ENCODE results near the gene BABAM1. TPM values are rescaled to one million over a fixed set of nuclear protein-coding genes. Genes with fewer than 3 reads are reported as not detected.

BABAM1 gene
- 79.2 TPM for total RNA-seq

DNA sequence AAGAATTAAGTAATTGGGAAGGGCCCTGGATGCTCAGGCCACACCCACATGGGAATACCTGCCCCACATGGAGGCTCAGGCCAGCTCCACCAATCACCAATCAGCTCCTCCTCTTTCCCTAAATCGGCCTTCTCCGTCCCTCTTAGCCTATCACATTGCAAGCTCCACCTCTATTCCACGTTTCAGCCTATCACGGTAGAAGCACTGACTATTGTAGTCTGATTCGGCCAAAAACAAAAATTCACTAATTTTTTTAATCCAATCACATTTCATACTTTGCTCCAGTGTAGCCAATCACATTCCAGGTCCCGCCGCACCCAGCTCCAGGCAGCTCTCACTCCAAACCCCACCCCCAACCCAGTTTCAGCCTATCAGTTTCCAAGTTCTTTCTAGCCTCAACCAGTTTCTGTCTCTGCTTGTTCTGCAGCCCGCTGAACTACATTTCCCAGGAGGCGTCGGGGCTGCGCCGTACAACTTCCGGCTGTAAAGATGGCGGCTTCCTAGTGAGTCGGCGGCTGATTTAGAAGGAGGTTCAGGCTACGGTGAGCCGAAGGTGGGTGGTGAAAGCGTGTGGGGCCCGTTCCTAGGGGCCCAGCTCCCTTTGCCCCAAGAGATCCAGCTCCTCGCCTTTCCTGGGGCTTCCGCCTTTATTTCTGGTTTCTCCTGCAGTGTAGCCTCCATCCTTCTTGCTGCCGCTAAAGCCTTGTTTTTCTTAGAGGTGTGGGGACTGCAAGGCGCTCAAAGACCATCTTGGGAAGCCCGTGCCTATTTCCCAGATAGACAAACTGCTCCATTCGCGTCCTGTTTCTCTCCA lies at the start of gene BABAM1:
BABAM1 (plus strand) TSS at position 469 of the 814 bp plus-strand sequence. CDS start 1,364 bp downstream, outside the sequence.
- DNase-seq (ENCODE audit: low read depth in 2 of 3, low spot score in 2 of 3), result peak; percentile 78 to 99 (median 98)

- no peak for DNase-seq (ENCODE audit: low read depth in 2 of 3, low spot score in 2 of 3)
Observed at GRCh38 chr19:17219286-17219685, 48.0 kb upstream of the BABAM1 start.

DNA sequence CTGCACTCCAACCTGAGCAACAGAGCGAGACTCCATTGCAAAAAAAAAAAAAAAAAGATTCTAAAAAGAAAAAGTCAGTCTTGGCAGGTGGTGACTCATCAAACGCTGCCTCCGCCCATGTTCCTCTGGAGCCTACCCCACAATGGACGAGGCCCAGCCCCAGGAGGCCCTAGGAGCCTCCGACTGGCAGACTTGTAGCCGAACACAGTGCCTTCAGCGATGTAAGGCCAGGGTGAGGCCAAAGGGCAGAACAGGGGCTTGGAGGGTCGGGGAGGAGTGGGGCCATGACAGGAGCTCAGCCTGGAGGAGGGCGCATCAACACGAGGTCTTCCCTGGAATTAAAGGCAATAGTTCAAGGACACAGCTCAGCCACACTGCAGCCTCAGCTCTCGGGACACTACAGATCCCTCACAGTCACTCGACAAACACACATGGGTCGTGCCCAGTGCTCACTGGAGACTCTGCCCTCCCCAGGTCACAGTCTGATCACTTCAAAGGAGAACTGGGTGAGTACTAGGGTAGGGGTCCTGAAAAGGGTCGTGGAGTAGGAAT lies 47.0 kb upstream of the BABAM1 start:
- DNase-seq (ENCODE audit: low read depth in 2 of 3, low spot score in 2 of 3), result peak in 2 of 3 donors; percentile 42 to 56

DNA sequence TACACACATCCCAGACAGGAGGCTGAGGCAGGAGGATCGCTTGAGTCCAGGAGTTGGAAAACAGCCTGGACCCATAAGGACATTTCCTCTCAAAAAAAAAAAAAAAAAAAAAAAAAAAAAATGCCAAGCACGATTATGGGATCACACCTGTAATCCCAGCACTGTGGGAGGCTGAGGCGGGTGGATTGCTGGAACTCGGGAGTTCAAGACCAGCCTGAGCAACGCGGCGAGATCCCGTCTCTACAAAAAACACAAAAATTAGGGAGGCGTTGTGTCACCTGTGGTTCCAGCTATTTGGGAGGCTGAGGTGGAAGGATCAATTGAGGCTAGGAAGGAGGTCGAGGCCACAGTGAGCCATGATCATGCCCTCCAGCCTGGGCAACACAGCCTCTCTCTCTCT lies 42.2 kb upstream of the BABAM1 start:
- DNase-seq (ENCODE audit: low read depth in 2 of 3, low spot score in 2 of 3), result no peak

DNA sequence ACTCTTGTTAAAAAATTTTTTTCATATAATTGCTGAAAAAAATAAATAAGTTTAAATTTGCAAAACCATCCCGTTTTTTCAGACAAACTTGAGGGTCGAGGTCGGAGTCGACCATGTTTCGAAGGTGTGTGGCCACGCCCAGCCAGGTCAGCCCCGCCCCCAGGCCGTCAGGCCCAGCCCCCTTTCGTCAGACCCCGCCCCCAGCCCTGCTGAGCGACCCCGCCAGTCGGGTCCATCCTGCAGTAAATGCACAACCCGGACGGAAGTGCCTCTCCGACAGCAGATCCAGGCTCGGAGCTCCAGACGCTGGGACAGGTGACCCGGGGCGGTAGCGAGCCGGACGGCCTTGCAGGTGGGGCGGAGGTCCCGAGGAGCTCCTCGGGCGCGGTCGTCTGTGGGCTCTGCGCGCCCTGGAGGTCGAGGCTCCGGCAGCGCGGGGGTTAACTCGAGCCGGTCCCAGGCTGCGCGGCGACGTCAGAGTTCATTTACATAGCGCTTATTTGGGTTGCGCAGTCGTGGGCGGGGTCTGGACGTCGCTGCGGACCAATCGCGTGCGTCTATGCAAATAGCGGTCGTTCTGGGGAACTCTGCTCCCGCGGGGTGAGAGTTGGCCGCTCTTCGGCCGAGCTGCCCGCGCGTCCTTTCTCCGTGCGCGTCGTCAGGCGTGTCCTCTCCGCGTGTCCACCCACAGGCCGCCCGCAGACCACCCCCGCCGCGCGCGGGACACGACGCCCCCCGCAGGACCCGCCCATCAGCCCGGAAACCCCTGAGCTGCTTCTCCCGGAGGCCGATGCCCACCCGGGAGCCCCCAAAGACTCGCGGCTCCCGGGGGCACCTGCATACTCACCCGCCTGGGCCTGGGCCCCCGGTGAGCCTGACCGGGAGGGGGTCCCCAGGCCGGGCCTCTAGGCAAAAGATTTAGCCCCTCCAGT lies 41.0 kb upstream of the BABAM1 start, which contains the start of gene OCEL1:
OCEL1 (plus strand) TSS at position 225 of the 932 bp plus-strand sequence; CDS start at position 247, 22 bp downstream.
- DNase-seq (ENCODE audit: low read depth in 2 of 3, low spot score in 2 of 3), result peak; percentile 94 to 98 (median 98)

DNA sequence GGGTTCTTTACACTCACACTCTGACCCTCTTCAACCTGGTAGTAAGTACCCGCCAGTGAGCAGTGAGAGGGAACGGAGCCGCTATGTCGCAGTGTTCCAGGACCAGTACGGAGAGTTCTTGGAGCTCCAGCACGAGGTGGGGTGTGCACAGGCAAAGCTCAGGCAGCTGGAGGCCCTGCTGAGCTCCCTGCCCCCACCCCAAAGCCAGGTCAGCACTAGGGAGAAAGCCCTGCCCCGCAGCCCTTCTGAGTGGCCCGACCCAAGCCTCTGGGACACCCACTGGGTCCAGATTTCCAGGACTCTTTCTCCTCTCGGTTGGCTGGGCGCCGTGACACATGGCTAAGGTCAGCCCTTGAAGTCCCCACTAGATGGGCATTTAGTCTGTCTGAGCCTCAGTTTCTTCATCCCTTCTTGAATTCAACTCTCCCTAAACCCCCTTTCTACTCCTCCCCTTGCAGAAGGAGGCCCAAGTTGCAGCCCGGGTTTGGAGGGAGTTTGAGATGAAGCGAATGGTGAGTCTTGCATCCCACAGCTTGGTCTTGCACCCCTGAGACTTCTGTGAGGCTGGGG lies 39.4 kb upstream of the BABAM1 start:
- no peak for DNase-seq (ENCODE audit: low read depth in 2 of 3, low spot score in 2 of 3)

GRCh38 chr19:17229890-17230289 lies 37.4 kb upstream of the BABAM1 start:
- DNase-seq (ENCODE audit: low read depth in 2 of 3, low spot score in 2 of 3), result no peak

DNA sequence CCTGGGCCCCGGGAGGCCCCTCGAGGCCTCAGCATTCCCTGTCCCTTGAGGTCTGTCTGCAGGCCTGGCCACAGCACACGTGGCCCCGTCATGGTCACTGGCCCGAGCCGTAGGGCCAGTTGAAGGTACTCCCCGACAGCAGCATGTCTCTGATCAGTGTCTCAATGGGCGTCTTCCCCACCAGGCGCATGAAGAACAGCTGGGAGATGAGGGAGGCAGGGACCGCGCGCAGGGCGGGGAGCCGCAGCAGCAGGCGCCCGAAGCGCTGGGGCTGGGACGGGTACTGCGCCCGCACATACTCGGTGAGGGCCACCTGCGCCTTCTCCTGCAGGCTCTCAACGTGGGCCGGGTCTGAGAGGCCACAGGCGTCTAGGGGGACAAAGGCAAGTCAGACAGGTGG lies 35.0 kb upstream of the BABAM1 start:
- no peak for DNase-seq (ENCODE audit: low read depth in 2 of 3, low spot score in 2 of 3)

DNA sequence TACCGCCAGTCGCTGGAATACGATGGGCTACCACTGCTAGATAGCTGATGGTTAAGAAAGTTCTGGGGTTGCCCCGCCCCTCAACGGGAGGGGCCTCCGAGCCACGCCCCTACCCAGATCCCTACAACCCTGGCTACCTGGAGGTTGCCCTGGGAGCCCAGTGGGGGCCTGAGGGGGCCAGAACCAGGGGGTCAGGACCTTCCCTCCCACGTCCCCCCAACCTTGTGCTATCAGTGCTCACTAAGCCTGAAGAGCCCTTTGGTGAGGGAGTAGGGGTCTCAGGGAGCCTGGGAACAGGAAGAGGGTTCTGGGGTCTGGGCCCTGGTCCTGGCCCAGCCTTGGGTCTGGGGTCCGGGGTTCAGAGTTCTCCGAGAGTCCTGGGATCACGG lies 32.3 kb upstream of the BABAM1 start:
- DNase-seq (ENCODE audit: low read depth in 2 of 3, low spot score in 2 of 3), result peak in 2 of 3 donors; percentile 46 to 55

- DNase-seq (ENCODE audit: low read depth in 2 of 3, low spot score in 2 of 3), result peak; percentile 68 to 83 (median 71)
Observed at GRCh38 chr19:17235300-17235970, 31.8 kb upstream of the BABAM1 start.

GRCh38 chr19:17235971-17236777 lies 31.1 kb upstream of the BABAM1 start:
- no peak for DNase-seq (ENCODE audit: low read depth in 2 of 3, low spot score in 2 of 3)

DNA sequence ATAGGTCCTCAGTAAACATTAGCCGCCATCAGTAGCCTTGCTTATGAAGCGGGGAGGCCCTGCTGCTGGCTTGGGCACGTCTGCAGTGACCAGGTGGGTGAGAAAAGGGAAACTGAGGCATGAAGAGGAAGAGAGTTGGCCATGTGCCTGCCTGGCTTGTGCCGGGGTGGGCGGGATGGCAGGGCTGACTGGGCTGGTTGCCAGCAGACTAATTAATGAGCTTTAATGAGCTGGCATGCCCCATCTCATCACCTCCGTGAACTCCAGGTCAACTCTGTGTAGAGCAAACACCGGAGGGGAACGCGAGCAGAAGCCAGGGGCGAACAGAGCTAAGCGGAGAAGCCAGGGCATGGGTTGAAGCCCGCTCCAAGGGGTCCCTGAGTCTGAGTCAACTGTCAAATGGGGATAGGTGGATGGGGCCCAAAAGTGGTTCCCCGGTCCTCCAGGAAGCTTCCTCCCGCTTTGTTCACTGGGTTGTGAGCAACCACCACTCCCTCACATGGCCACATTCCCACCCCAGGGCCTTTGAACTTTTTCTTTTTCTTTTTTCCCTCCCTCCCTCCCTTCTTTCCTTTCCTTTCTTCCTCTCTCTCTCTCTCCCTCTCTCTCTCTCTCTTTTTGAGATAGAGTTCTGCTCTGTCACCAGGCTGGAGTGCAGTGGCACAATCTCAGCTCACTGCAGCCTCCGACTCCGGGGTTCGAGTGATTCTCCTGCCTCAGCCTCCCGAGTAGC lies 30.3 kb upstream of the BABAM1 start:
- DNase-seq (ENCODE audit: low read depth in 2 of 3, low spot score in 2 of 3), result no peak

DNA sequence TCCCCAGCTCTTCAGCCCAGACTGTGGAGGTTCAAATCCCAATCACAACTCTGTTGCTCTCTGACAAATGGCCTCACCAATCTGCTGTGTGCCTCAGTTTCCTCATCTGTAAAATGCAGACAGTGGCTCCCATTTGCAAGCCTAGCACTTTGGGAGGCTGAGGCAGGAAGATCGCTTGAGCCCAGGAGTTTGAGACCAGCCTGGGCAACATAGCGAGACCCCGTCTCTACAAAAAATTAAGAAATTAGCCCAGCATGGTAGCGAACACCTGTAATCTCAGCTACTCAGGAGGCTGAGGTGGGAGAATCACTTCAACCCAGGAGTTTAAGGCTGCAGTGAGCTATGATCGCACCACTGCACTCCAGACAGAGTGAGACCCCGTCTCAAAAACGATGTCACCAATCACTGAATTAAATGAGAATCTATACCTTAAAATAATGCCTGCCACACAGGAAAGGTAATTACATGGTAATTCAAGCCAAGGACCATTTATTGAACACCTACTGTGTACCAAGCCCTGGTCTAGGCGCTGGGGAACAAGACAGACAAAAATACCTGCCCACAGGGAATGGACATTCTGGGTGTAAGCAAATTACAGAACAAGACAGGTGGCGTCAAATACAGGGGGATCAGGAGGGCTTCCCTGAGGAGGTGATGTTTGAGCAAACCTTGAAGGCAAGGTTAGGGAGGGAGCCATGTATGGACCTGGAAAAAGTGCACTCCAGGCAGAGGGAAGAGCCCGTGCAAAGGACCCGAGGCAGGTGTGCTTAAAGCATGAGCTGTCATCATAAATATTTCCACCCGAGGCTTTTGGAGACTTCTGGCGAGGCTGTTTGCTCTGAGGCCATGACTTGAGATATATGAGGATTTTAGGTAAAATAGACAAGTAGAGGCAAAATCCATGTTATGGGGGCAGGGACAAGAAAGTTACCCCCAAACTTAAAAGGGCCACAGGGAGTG lies 29.2 kb upstream of the BABAM1 start:
- DNase-seq (ENCODE audit: low read depth in 2 of 3, low spot score in 2 of 3), result no peak

- no peak for DNase-seq (ENCODE audit: low read depth in 2 of 3, low spot score in 2 of 3)
Observed at GRCh38 chr19:17240062-17240752, 27.0 kb upstream of the BABAM1 start.

GRCh38 chr19:17240826-17241399 lies 26.3 kb upstream of the BABAM1 start:
- DNase-seq (ENCODE audit: low read depth in 2 of 3, low spot score in 2 of 3), result no peak

- DNase-seq (ENCODE audit: low read depth in 2 of 3, low spot score in 2 of 3), result no peak
Observed at GRCh38 chr19:17242431-17243208, 24.6 kb upstream of the BABAM1 start.
